Testis (tissue), 3 donors: ENCODE data around the gene EFCAB9. TPM values are rescaled to one million over a fixed set of nuclear protein-coding genes. Genes with fewer than 3 reads are reported as not detected.

Experiments used
- DNase-seq: peaks from one replicate; pipeline ENCODE4 v3.0.0-alpha.2; 2019
- H3K27ac ChIP-seq, 2 donors: fragments of 200-600 bp; sonication (generic); one replicate each; pipeline ENCODE4 v1.5.1; 2019
- H3K27me3 ChIP-seq: fragments of 200-600 bp; sonication (generic); one replicate; pipeline ENCODE4 v1.5.1; 2019
- H3K36me3 ChIP-seq: fragments of 200-600 bp; sonication (generic); one replicate; pipeline ENCODE4 v1.5.1; 2017; ENCODE audit warnings: low read depth; ENCODE audit errors: missing control alignments
- H3K4me1 ChIP-seq: fragments of 200-600 bp; sonication (generic); one replicate; pipeline ENCODE4 v1.5.1; 2019
- H3K4me3 ChIP-seq, 2 donors: fragments of 200-600 bp; sonication (generic); one replicate each; pipeline ENCODE4 v1.5.1; 2017 to 2019
- H3K9me3 ChIP-seq: fragments of 200-600 bp; sonication (generic); one replicate; pipeline ENCODE4 v1.5.1; 2017
- CTCF ChIP-seq, 3 experiments: fragments of 450-650 bp in 2 of 3; fragments of 200-600 bp in 1 of 3; sonication (generic) in 1 of 3; IDR thresholded peaks; one replicate each; pipeline ENCODE4 v1.5.1; 2016 to 2019; ENCODE audit warnings: antibody characterized with exemption in 3 of 3, mild to moderate bottlenecking in 2 of 3, moderate library complexity in 1 of 3
- POLR2A ChIP-seq: fragments of 450-650 bp; IDR thresholded peaks from one replicate; pipeline ENCODE4 v1.6.1; 2017; ENCODE audit warnings: antibody characterized with exemption, mild to moderate bottlenecking, moderate library complexity
- WGBS, 2 donors: methylation state at CpG; one replicate each; pipeline ENCODE4 v1.1.5; 2018; 5-methylcytosine and 5-hydroxymethylcytosine counted together
- intact Hi-C: fragments of 100-400 bp; cut with DNase I; formaldehyde crosslinking; loops from one replicate; pipeline ENCODE4 v1.15.1; 2023; ENCODE audit warnings: low total_unique reads
- polyA plus RNA-seq: library from polyadenylated mRNA; stranded (reverse); fragments of 350-450 nt; fragmentation: Illumina TruSeq; extraction: RNeasy Lipid Tissue Mini Kit (QIAGEN cat#74804); gene quantifications from one replicate; pipeline ENCODE4 v1.2.3, GENCODE V29; 2014; ENCODE audit warnings: low read depth, low replicate concordance; ENCODE audit not compliant: insufficient read depth
- total RNA-seq, 2 donors: library from RNA; depleted of rRNA; stranded (reverse); fragments of >200 nt; gene quantifications; one replicate each; pipeline ENCODE4 v1.2.3, GENCODE V29; 2016

Gene EFCAB9
- total and polyA plus RNA-seq, 3 donors from 2014 or later: 5.5 to 11.7 (median 5.7) TPM

- WGBS, 2 donors: 72 to 74% methylated on average over 4 of the region's 4 CpGs
Measured at GRCh38 chr5:172183881-172184280, 10.1 kb upstream of the EFCAB9 start.

GRCh38 chr5:172185096-172185461, 8.9 kb upstream of the EFCAB9 start:
- H3K27ac ChIP-seq: peak overlapping the region; percentile 45 to 56
- H3K9me3 ChIP-seq: no peaks in the 10 kb centered on the region
- H3K27me3 ChIP-seq: no peaks in the 10 kb centered on the region
- peaks cover 19% of the 10 kb centered on the region for H3K4me1 ChIP-seq
- no peak for DNase-seq
- TF ChIP-seq CTCF (IDR thresholded peaks at IDR 0.05): no peak
- TF ChIP-seq POLR2A: no peak
- peak overlapping the region in 1 of 2 donors; percentile 87 for H3K4me3 ChIP-seq
- intact Hi-C loops: loop anchor here (5.0 kb wide), 1 partner anchor 78 kb away; no protein-coding TSS in a partner anchor
- 71 to 73% methylated on average over 10 of the region's 10 CpGs for WGBS, 2 donors
- no peaks in the 10 kb centered on the region for H3K36me3 ChIP-seq

More at GRCh38 chr5:172183881-172184280, 10.1 kb upstream of the EFCAB9 start:
- TF ChIP-seq POLR2A (no peak), CTCF (IDR thresholded peaks at IDR 0.05) (no peak)
- Histone ChIP-seq H3K27ac (peak overlapping the region; percentile 39 to 56), H3K9me3 (no peaks in the 10 kb centered on the region), H3K4me1 (peaks cover 28% of the 10 kb centered on the region), H3K27me3 (no peaks in the 10 kb centered on the region), H3K4me3 (no peak overlapping the region), H3K36me3 (no peaks in the 10 kb centered on the region)
- DNase-seq: no peak
- intact Hi-C loops: no loop called here

- H3K27me3 ChIP-seq: no peaks in the 10 kb centered on the region
- DNase-seq: no peak
- H3K4me3 ChIP-seq: peak overlapping the region in 1 of 2 donors; percentile 87
- intact Hi-C loops: loop anchor here (5.0 kb wide), 1 partner anchor 79 kb away; no protein-coding TSS in a partner anchor
- TF ChIP-seq CTCF (IDR thresholded peaks at IDR 0.05): no peak
- no peak for TF ChIP-seq POLR2A
- WGBS, 2 donors: 56 to 60% methylated on average over 12 to 13 of the region's 13 CpGs
- H3K4me1 ChIP-seq: peaks cover 19% of the 10 kb centered on the region
- H3K27ac ChIP-seq: peak overlapping the region; percentile 45 to 56
- H3K36me3 ChIP-seq: no peaks in the 10 kb centered on the region
- no peaks in the 10 kb centered on the region for H3K9me3 ChIP-seq
Measured at GRCh38 chr5:172186114-172186695, 7.8 kb upstream of the EFCAB9 start.

- TF ChIP-seq CTCF (IDR thresholded peaks at IDR 0.05) (no peak), POLR2A (no peak)
- Histone ChIP-seq H3K27ac (peak overlapping the region; percentile 79 to 91), H3K36me3 (no peaks in the 10 kb centered on the region), H3K27me3 (no peaks in the 10 kb centered on the region), H3K9me3 (no peaks in the 10 kb centered on the region), H3K4me3 (peak overlapping the region; percentile 87 to 90), H3K4me1 (peaks cover 19% of the 10 kb centered on the region)
- DNase-seq: peak; percentile 68
- intact Hi-C loops: loop anchor here (5.0 kb wide), 1 partner anchor 80 kb away; no protein-coding TSS in a partner anchor
- WGBS, 2 donors: 0 to 1% methylated on average over 37 to 59 of the region's 66 CpGs
Measured at GRCh38 chr5:172187118-172188032, 6.6 kb upstream of the EFCAB9 start.
